HL-60 (cell line): ENCODE data around the gene TRABD2B.

ENCODE experiments used
- POLR2AphosphoS5 ChIP-seq: IDR thresholded peaks from 2 replicates; pipeline ENCODE4 v1.6.1; 2012; ENCODE audit warnings: low read depth
- SPI1 ChIP-seq: IDR thresholded peaks from 2 replicates; pipeline ENCODE4 v1.6.1; 2012; ENCODE audit warnings: low read depth, mild to moderate bottlenecking, borderline replicate concordance
- TF ChIP-seq, protein P1 (sequence below): IDR thresholded peaks from 2 replicates; pipeline ENCODE4 v1.6.1; 2012; ENCODE audit warnings: low read depth; ENCODE audit not compliant: insufficient replicate concordance
- TF ChIP-seq, protein P2 (sequence below): IDR thresholded peaks from one replicate; pipeline ENCODE4 v1.5.1; 2011; ENCODE audit warnings: low read length, control low read depth, inconsistent platforms; ENCODE audit not compliant: insufficient read depth

DNA sequence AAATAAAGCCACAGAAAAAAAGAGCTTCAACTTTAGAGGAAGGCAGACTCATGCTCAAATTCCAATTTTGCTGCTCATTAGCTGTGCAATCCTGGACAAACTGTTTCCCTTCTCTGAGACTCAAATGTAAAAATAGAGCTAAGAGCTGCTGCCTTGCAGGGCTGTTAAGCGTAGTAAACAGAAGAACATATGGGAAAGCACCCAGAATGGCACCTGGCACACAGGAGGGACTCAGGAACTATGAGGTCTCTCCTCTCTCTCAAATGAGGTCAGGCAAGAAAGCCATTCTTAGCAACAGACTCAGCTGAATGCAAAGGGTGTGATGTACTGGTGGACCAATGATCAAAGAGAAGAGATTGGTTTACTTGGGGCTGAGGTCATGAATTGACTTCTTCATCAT is 61.3 kb downstream of the TRABD2B start:
- TF ChIP-seq, protein P1, sequence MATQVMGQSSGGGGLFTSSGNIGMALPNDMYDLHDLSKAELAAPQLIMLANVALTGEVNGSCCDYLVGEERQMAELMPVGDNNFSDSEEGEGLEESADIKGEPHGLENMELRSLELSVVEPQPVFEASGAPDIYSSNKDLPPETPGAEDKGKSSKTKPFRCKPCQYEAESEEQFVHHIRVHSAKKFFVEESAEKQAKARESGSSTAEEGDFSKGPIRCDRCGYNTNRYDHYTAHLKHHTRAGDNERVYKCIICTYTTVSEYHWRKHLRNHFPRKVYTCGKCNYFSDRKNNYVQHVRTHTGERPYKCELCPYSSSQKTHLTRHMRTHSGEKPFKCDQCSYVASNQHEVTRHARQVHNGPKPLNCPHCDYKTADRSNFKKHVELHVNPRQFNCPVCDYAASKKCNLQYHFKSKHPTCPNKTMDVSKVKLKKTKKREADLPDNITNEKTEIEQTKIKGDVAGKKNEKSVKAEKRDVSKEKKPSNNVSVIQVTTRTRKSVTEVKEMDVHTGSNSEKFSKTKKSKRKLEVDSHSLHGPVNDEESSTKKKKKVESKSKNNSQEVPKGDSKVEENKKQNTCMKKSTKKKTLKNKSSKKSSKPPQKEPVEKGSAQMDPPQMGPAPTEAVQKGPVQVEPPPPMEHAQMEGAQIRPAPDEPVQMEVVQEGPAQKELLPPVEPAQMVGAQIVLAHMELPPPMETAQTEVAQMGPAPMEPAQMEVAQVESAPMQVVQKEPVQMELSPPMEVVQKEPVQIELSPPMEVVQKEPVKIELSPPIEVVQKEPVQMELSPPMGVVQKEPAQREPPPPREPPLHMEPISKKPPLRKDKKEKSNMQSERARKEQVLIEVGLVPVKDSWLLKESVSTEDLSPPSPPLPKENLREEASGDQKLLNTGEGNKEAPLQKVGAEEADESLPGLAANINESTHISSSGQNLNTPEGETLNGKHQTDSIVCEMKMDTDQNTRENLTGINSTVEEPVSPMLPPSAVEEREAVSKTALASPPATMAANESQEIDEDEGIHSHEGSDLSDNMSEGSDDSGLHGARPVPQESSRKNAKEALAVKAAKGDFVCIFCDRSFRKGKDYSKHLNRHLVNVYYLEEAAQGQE: no peak
- TF ChIP-seq, protein P2, sequence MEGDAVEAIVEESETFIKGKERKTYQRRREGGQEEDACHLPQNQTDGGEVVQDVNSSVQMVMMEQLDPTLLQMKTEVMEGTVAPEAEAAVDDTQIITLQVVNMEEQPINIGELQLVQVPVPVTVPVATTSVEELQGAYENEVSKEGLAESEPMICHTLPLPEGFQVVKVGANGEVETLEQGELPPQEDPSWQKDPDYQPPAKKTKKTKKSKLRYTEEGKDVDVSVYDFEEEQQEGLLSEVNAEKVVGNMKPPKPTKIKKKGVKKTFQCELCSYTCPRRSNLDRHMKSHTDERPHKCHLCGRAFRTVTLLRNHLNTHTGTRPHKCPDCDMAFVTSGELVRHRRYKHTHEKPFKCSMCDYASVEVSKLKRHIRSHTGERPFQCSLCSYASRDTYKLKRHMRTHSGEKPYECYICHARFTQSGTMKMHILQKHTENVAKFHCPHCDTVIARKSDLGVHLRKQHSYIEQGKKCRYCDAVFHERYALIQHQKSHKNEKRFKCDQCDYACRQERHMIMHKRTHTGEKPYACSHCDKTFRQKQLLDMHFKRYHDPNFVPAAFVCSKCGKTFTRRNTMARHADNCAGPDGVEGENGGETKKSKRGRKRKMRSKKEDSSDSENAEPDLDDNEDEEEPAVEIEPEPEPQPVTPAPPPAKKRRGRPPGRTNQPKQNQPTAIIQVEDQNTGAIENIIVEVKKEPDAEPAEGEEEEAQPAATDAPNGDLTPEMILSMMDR: no peak
- TF ChIP-seq POLR2AphosphoS5: no peak
- no peak for TF ChIP-seq SPI1
